ENCODE data around the gene MAK.

- no peak for TF ChIP-seq CTCF (IDR thresholded peaks at IDR 0.05)
- TF ChIP-seq POLR2A (IDR thresholded peaks at IDR 0.05): no peak
These were observed 29.2 kb downstream of the MAK start for GRCh38 chr6:10809098-10809497.

Data from lower leg skin (tissue), 3 donors.